HG03432 (cell line): ENCODE results near the gene MYD88.

Experiments
- ATAC-seq: cut with Tn5 transposase; IDR thresholded peaks from one replicate; pipeline ENCODE4 v1.9.1; 2021; ENCODE audit warnings: mild to moderate bottlenecking, moderate library complexity; ENCODE audit not compliant: unreplicated experiment

MYD88 gene

GRCh38 chr3:38163117-38163840, 24.8 kb downstream of the MYD88 start:
- ATAC-seq, result no peak

- ATAC-seq, result no peak
These were observed 25.6 kb downstream of the MYD88 start for GRCh38 chr3:38163841-38164642.

GRCh38 chr3:38164643-38164951, 26.1 kb downstream of the MYD88 start:
- ATAC-seq, result no peak

GRCh38 chr3:38164952-38165721, 26.7 kb downstream of the MYD88 start, which contains the start of gene OXSR1:
OXSR1 (plus strand) TSS chr3:38165537; CDS start chr3:38165877, 340 bp downstream.
- peak; percentile 92 for ATAC-seq

GRCh38 chr3:38165722-38166387, 27.4 kb downstream of the MYD88 start:
- ATAC-seq, result no peak

- no peak for ATAC-seq
These were observed 29.1 kb downstream of the MYD88 start for GRCh38 chr3:38167591-38167990.

- ATAC-seq, result no peak
These were observed 29.9 kb downstream of the MYD88 start for GRCh38 chr3:38168151-38169026.

- no peak for ATAC-seq
These were observed 30.5 kb downstream of the MYD88 start for GRCh38 chr3:38169027-38169317.

GRCh38 chr3:38170722-38171121, 32.3 kb downstream of the MYD88 start:
- no peak for ATAC-seq

- ATAC-seq, result no peak
These were observed 33.2 kb downstream of the MYD88 start for GRCh38 chr3:38171622-38172021.

GRCh38 chr3:38173834-38174418, 35.5 kb downstream of the MYD88 start:
- peak; percentile 62 for ATAC-seq

GRCh38 chr3:38177181-38177580, 38.7 kb downstream of the MYD88 start:
- ATAC-seq, result no peak

- ATAC-seq, result no peak
These were observed 48.3 kb downstream of the MYD88 start for GRCh38 chr3:38186781-38187180.

- ATAC-seq, result no peak
These were observed 52.0 kb downstream of the MYD88 start for GRCh38 chr3:38190481-38190881.
